Measurements from ENCODE around the gene PIMREG. TPM values are rescaled to one million over a fixed set of nuclear protein-coding genes. Genes with fewer than 3 reads are reported as not detected.

PIMREG gene
- total and polyA plus RNA-seq, 2 experiments from 2014 or later, result 3.9 to 11.8 TPM

DNA sequence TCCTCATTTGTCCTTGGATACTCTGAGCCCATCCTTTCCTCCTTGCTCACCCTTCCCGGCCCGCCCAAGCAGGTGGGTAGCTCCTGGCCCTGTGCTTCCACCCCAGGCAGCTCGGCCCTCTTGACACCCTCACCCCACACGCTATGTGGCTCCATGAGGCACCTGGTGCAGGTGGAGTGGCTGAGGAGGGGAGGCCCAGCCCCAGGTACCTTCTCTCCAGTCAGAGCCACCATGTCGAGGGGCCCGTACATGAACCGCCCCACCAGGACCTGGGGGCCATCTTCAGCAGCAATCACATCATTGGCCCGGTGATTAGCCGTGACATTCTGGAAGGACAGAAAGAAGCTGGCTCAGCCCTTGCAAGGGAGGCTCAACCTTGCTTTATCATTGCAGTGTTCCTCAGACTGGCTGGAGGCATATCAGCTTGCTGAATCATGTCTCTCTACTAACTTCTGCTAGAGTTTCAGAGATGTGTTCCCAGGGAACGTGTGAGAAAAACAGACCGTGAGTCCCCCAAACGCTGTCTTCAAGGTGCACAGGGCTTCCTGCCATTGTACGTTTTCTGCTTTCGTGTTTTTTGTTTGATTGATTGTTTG is 20.3 kb downstream of the PIMREG start:
- H3K4me1 ChIP-seq (ENCODE audit: insufficient read depth), result no peaks in the 10 kb centered on the region
- no peaks in the 10 kb centered on the region for H3K9me2 ChIP-seq (replicated peaks; ENCODE audit: insufficient read depth)
- no peak overlapping the region for H2AFZ ChIP-seq
- H3K36me3 ChIP-seq (replicated peaks; ENCODE audit: insufficient read depth, low read depth), result no peaks in the 10 kb centered on the region
- H3K9me3 ChIP-seq (ENCODE audit: low read depth), result no peaks in the 10 kb centered on the region
- 91% methylated on average over 14 of the region's 14 CpGs for WGBS (ENCODE audit: low lambda C conversion rate, missing lambda C conversion rate)
- TF ChIP-seq EZH2 (IDR thresholded peaks at IDR 0.05; ENCODE audit: borderline replicate concordance), result no peak
- no peaks in the 10 kb centered on the region for H4K20me1 ChIP-seq (ENCODE audit: insufficient read depth, poor library complexity, severe bottlenecking)
- H3K27me3 ChIP-seq, result no peaks in the 10 kb centered on the region
- H3K4me3 ChIP-seq, result no peak overlapping the region
- no peak overlapping the region for H3K27ac ChIP-seq
- H3K79me2 ChIP-seq, result no peaks in the 10 kb centered on the region
- DNase-seq (ENCODE audit: low spot score), result no peak
- no peak overlapping the region for H3K4me2 ChIP-seq

- Histone ChIP-seq H3K4me3 (no peak overlapping the region), H3K4me1 (ENCODE audit: insufficient read depth) (no peaks in the 10 kb centered on the region), H3K36me3 (replicated peaks; ENCODE audit: insufficient read depth, low read depth) (no peaks in the 10 kb centered on the region), H2AFZ (no peak overlapping the region), H3K9me3 (ENCODE audit: low read depth) (no peaks in the 10 kb centered on the region), H3K79me2 (no peaks in the 10 kb centered on the region), H4K20me1 (ENCODE audit: insufficient read depth, poor library complexity, severe bottlenecking) (no peaks in the 10 kb centered on the region), H3K27me3 (no peaks in the 10 kb centered on the region), H3K27ac (no peak overlapping the region), H3K9me2 (replicated peaks; ENCODE audit: insufficient read depth) (no peaks in the 10 kb centered on the region), H3K4me2 (no peak overlapping the region)
- WGBS (ENCODE audit: low lambda C conversion rate, missing lambda C conversion rate), result 68% methylated on average over 19 of the region's 19 CpGs
- no peak for TF ChIP-seq EZH2phosphoT487 (IDR thresholded peaks at IDR 0.05; ENCODE audit: low read depth, severe bottlenecking, unreplicated experiment)
- TF ChIP-seq, protein P1, sequence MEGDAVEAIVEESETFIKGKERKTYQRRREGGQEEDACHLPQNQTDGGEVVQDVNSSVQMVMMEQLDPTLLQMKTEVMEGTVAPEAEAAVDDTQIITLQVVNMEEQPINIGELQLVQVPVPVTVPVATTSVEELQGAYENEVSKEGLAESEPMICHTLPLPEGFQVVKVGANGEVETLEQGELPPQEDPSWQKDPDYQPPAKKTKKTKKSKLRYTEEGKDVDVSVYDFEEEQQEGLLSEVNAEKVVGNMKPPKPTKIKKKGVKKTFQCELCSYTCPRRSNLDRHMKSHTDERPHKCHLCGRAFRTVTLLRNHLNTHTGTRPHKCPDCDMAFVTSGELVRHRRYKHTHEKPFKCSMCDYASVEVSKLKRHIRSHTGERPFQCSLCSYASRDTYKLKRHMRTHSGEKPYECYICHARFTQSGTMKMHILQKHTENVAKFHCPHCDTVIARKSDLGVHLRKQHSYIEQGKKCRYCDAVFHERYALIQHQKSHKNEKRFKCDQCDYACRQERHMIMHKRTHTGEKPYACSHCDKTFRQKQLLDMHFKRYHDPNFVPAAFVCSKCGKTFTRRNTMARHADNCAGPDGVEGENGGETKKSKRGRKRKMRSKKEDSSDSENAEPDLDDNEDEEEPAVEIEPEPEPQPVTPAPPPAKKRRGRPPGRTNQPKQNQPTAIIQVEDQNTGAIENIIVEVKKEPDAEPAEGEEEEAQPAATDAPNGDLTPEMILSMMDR (IDR thresholded peaks at IDR 0.05; ENCODE audit: poor library complexity), result no peak
- no peak for DNase-seq (ENCODE audit: low spot score)
Observed at GRCh38 chr17:6465206-6466003, 21.1 kb downstream of the PIMREG start.

GRCh38 chr17:6467567-6467966 is 23.3 kb downstream of the PIMREG start:
- Histone ChIP-seq H3K36me3 (replicated peaks; ENCODE audit: insufficient read depth, low read depth) (no peaks in the 10 kb centered on the region), H4K20me1 (ENCODE audit: insufficient read depth, poor library complexity, severe bottlenecking) (no peaks in the 10 kb centered on the region), H3K4me3 (no peak overlapping the region), H3K9me3 (ENCODE audit: low read depth) (no peaks in the 10 kb centered on the region), H3K79me2 (no peaks in the 10 kb centered on the region), H3K9me2 (replicated peaks; ENCODE audit: insufficient read depth) (no peaks in the 10 kb centered on the region), H3K27ac (no peak overlapping the region), H2AFZ (no peak overlapping the region), H3K27me3 (no peaks in the 10 kb centered on the region), H3K4me2 (no peak overlapping the region), H3K4me1 (ENCODE audit: insufficient read depth) (no peaks in the 10 kb centered on the region)
- DNase-seq (ENCODE audit: low spot score), result no peak
- no peak for TF ChIP-seq EZH2phosphoT487 (IDR thresholded peaks at IDR 0.05; ENCODE audit: low read depth, severe bottlenecking, unreplicated experiment)
- TF ChIP-seq, protein P1 (IDR thresholded peaks at IDR 0.05; ENCODE audit: poor library complexity), result no peak
- TF ChIP-seq EZH2 (IDR thresholded peaks at IDR 0.05; ENCODE audit: borderline replicate concordance), result no peak
- WGBS (ENCODE audit: low lambda C conversion rate, missing lambda C conversion rate), result 91% methylated on average over 1 of the region's 1 CpG

GRCh38 chr17:6468051-6468790 is 24.0 kb downstream of the PIMREG start:
- no peak overlapping the region for H3K27ac ChIP-seq
- no peak overlapping the region for H3K4me2 ChIP-seq
- peaks cover 4% of the 10 kb centered on the region for H3K4me1 ChIP-seq (ENCODE audit: insufficient read depth)
- 91% methylated on average over 23 of the region's 23 CpGs for WGBS (ENCODE audit: low lambda C conversion rate, missing lambda C conversion rate)
- no peak overlapping the region for H2AFZ ChIP-seq
- DNase-seq (ENCODE audit: low spot score), result no peak
- H4K20me1 ChIP-seq (ENCODE audit: insufficient read depth, poor library complexity, severe bottlenecking), result no peaks in the 10 kb centered on the region
- H3K27me3 ChIP-seq, result no peaks in the 10 kb centered on the region
- no peaks in the 10 kb centered on the region for H3K79me2 ChIP-seq
- no peaks in the 10 kb centered on the region for H3K9me2 ChIP-seq (replicated peaks; ENCODE audit: insufficient read depth)
- H3K4me3 ChIP-seq, result no peak overlapping the region
- H3K9me3 ChIP-seq (ENCODE audit: low read depth), result no peaks in the 10 kb centered on the region
- H3K36me3 ChIP-seq (replicated peaks; ENCODE audit: insufficient read depth, low read depth), result no peaks in the 10 kb centered on the region
- TF ChIP-seq, protein P1 (IDR thresholded peaks at IDR 0.05; ENCODE audit: poor library complexity), result no peak
- TF ChIP-seq EZH2 (IDR thresholded peaks at IDR 0.05; ENCODE audit: borderline replicate concordance) (no peak), EZH2phosphoT487 (IDR thresholded peaks at IDR 0.05; ENCODE audit: low read depth, severe bottlenecking, unreplicated experiment) (no peak)

Measured in hepatocyte (in vitro differentiated cells).